GM19328 (cell line): Measurements from ENCODE around the gene NHERF2.
"Not testable (repeated sequence)": the region's sequence is repeated elsewhere in the genome, so short reads cannot be mapped to it uniquely, and the experiment has no call there.

Experiments
- ATAC-seq: cut with Tn5 transposase; IDR thresholded peaks from one replicate; pipeline ENCODE4 v1.9.1; 2021; ENCODE audit warnings: mild to moderate bottlenecking, moderate library complexity; ENCODE audit not compliant: unreplicated experiment

Gene NHERF2

DNA sequence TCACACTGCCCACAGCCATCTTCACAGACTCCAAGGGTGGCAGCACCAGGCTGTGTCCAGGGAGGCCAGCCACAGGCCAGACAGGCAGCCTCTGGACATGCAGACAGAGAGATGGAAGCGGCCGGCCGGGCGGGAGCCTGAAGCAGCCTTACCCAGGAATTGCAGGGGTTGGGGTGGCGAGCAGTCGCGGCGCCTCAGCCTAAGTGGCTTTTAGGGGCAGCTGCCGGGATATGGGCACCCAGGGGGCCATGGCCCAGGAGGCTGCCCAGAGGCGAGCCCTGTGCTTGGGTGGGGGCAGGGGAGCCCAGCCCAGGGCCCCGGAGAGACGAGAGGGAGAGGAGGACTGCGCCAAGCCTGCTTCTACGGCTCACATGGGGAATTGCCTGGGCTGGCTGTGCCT is 1.5 kb upstream of the NHERF2 start:
- no peak for ATAC-seq

DNA sequence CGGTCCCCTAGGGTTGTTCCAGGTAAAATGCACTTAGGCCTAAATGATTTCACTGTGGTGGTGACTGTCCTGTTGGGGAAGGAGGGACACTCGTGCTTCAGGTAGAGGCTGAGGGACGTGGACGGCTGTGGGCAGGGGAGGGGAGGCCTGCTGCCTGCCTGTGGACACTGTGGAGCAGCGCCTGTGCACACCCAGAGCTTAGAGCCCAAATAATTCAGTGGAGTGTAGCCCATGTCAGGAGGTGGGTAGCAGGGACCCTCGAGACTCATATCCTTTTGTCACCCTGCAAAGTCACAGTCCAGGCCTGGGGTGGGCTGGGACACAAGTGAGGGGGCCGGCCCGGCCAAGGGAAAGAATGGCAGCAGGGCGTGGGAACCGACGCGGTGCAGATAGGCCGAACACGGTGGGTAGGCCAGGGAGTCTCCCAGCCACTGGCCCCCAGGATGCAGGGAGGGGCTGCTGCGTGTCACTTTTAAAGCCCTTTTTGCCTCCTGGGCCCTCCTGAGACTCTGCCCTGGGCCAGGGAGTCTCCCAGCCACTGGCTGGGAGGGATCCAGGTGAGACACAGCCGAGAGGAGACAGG is 733 bp upstream of the NHERF2 start:
- ATAC-seq, result no peak

DNA sequence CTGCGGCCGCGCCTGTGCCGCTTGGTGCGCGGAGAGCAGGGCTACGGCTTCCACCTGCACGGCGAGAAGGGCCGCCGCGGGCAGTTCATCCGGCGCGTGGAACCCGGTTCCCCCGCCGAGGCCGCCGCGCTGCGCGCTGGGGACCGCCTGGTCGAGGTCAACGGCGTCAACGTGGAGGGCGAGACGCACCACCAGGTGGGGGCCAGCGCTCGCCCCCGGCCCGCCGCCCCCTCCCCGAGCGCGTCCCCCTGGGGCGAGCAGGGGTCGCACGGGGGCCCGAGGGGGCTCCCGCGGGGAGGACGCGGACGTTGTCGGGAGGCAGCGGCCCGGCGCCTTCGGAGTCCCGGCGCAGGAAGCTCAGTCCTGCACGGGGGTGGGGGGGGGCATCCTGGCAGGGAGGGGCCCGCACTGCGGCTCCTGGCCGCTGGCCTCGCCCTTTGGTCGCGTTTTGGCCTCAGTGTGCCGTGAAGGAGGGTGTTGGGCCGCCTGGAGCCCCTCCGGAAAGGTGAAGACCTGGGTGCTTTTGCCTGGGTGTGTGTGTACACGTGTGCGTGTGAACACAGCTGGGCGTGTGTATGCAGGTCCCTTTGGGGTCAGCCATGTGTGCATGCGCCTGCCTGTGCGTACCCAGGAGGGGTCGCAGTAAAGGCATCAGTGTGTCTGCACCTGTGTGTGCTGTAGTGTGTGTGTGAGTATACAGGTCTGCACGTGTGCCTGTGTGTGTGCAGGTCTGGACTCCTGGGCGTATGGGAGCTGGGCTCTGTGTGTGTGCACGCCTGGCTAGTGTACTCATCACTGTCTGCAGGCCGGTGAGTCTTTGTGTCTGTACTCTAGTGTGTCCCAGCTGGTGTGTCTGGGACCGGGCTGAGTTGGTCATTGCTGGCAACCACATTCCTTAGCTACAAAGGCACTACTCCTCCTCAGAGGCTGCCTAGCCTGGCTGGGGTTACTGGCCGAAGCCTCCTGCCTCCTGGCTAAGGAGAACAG is 615 bp downstream of the NHERF2 start:
- ATAC-seq, result no peak

DNA sequence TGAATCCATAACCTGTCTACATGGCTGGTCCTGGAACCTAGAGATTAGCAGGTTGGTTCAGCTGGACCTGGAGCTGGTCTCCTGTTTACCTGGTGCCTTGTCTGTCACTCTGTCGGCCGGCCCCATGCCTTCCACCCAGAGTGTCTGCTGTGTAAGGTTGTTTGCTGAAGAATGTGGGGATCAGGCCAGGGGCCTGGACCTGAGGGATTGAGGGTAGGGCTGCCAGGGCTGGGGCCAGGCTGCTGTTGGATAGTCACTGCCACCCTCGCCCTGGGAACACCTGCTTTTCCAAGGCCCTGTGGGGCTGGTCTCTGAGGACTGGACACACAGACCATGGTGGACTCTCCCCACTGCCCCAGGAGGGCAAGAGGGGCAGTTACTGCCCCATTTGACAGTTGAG is 1.4 kb downstream of the NHERF2 start:
- ATAC-seq, result no peak

DNA sequence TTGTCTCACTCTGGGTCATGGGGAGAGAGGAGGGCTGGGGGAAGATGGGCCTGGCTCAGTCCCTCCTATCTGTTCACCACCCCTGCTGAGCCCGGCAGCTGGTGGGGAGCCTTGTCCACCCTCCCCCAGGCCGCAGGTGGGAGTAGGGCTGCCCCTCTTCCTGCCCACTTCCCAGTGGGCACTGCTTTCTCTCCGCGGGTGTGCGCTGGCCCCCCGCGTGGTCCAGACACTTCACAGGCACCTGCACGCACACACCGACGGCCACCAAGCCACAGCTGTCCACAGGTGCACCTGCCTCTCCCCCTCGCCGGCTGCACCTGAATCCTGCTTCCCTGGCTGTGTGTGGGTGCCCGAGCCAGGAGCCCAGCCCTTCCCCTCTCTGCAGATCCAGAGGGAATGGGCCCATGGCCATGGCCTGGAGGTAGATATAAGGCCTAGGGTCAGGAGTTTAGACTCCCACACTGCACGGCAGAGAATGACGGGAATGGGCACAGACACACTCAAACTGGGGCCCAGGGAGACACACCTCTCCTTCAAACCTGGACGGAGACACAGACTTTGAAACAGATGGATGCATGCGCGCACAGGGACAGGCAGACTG is 2.0 kb downstream of the NHERF2 start:
- no peak for ATAC-seq

DNA sequence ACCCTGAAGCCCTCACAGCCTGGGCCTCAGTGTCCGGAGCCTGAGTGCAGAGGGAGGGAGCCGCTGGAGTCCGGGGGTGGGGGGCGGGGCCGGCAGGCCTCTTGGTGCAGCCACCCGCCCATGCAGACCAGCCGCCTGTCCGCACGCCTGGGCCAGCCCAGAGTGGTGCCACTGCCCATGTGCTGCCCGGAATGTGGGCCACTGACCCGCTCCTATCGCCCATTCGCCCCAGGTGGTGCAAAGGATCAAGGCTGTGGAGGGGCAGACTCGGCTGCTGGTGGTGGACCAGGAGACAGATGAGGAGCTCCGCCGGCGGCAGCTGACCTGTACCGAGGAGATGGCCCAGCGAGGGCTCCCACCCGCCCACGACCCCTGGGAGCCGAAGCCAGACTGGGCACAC is 2.6 kb downstream of the NHERF2 start:
- ATAC-seq, result no peak

DNA sequence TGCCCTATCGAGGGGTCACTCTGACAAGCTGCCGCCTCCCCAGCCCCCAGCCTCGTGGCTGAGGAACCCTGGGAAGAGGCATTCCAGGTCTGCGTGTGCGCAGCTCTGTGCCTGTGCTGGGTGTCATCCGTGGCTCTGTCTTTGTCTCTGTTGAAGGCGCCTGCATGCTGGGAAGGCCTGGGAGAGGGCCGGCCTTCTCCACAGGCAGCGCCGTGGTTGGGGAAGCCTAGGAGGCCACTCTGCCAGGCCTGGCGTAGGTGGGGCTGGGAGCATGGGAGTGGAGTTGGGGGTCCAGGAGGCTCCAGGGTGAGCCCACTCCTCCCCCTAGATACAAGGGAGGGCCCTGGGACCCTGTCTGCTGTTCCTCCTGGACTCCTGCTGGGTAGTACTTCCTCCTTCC is 3.3 kb downstream of the NHERF2 start:
- no peak for ATAC-seq

DNA sequence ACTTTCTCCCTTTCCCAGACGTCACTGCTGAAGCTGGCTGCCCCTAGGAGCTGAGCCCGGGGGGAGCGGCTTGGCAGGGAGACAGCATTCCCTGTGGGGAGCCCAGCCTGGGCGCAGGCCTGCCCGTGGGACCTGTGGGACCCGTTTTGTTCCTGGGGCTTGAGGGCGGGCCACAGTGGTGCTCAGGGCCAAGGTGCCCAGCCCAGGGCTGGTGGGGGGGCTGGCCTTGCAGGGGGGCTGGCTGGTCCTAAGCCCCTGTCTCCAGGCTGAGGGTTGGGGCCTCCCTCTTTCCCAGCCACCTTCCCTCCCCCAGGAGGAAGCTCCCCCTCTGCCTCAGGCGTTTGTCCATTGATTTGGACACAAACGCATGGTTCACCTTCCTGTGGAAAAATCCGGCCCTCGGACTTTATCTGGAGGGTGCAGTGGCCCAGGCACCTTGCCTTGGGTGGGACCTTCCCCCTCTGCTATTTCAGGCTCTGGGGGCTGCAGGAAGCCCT is 4.4 kb downstream of the NHERF2 start:
- ATAC-seq, result no peak

DNA sequence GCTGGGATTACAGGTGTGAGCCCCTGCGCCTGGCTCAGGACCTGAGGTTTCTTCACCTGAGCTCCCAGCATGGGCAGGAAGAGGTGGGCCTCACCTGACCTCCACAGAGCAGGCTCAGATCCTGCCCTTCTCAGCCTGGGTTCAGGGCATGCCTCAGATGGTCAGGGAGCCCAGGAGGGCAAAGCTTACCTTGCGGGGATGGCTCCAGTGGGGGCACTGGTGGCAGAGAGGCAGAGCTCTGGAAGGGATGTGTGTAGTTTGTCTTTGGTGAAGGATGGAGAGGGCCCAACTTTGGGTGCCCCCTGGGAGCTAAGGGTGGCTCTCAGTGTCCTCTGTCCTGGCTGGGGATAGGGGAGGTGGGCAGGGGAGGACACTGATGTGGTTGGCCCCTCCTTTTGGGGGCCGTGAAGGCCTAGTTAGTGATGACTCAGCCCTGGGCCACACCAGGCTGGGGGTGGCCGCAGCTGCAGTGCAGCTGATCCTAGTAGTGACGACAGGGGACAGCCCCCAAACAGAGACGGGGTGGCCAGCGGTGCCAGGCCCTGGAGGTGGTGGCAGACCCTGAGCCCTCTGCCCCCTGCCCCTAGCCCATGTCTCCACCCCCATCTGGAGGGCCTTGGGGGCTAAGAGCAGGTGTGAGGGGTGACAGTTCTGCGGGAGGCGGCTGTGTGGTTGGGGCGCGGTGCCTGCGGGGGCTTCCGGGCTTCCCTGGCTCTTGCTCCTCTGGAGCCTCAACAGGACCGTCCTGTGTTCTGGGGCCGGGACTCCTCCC is 5.8 kb downstream of the NHERF2 start:
- ATAC-seq, result no peak

DNA sequence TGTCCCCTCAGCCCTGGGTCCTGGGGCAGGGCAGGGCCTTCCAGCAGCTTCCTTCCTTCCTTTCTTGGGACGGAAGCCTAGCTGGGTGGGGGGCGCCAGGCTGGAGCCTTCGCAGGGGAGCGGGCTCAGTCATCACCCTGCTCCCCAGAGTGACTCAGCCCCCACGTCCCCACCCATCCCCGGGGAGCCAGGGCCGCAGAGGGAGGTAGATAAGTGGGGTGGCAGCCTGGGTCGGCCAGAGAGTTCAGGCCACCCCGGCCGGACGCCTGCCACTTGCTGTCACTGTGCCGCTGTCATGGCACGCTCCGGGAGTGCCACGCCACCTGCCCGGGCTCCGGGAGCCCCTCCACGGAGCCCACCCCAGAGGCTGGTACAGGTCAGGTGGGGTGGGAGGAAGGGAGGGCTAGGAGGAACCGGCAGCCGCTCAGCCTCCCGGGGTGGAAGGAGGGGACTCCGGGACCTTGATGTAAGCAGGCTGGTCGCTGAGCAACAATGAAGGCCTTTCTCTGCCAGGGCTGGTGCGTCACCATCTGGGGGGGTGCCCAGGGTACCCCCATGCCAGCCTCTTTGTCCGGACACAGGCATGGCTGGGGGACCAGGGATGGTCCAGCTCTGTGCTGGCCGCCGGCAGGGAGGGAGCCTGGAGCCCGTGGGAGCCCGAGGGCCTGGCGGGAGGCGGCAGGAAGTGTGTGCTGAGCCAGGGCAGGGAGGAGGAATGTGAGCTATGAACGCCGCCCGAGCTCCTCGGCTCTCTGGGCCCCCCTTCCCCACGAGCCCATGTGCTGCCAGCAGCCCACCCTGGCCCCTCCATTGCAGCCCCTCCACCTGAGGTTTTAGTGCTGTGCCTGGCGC is 6.6 kb downstream of the NHERF2 start:
- ATAC-seq, result no peak

DNA sequence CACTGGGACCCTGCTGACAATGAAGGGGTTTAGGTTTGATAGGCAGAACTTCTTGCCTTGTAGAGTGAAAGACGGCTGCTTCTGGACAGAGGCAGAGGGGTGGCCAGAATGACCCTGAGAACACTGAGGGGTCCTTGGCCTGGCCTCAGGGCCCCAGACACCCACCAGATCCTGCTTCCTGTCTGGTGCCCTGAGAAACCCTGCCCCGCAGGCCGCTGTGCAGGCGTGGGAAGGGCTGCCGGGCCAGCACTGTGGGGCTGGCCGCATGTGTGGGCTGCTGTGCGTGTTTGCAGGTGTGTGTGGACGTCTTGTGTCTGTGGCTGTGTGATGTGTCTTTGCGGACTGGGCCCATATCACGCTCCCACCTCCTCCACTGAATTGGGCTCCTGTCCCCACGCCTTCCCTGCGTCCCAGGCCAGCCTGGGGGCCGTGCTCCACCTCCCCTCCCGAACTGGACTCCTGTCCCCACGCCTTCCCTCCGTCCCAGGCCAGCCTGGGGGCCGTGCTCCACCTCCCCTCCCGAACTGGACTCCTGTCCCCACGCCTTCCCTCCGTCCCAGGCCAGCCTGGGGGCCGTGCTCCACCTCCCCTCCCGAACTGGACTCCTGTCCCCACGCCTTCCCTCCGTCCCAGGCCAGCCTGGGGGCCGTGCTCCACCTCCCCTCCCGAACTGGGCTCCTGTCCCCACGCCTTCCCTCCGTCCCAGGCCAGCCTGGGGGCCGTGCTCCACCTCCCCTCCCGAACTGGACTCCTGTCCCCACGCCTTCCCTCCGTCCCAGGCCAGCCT is 7.4 kb downstream of the NHERF2 start:
- not testable (repeated sequence) for ATAC-seq

DNA sequence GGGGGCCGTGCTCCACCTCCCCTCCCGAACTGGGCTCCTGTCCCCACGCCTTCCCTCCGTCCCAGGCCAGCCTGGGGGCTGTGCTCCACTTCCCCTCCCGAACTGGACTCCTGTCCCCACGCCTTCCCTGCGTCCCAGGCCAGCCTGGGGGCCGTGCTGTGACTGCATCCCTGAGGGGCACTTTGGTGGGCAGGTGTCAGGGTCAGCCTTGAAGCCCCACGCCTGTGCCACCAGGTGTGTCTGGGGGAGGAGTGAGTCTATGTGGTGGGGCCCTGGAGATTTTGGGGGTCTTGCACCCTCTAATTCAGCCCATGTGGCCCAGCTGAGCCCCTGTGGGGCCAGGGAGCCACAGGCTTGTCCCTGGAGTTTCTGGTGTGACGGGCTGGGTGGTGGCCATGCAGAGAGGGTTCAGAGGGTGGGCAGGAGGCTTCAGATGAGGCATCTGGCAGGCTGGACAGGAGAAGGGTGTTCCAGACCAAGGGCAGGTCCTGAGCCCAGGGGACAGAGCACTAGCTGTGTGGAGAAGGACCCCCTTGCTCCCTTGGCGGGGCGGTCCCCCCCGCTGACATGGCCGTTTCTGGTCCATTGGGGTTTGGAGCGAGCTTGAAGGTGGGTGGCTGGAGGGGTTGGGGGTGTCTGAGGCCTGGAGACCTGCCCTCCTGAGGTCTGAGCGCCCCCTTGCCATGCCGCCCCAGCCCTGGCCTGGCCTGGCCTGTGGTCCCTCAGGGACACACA is 8.2 kb downstream of the NHERF2 start:
- ATAC-seq, result no peak

DNA sequence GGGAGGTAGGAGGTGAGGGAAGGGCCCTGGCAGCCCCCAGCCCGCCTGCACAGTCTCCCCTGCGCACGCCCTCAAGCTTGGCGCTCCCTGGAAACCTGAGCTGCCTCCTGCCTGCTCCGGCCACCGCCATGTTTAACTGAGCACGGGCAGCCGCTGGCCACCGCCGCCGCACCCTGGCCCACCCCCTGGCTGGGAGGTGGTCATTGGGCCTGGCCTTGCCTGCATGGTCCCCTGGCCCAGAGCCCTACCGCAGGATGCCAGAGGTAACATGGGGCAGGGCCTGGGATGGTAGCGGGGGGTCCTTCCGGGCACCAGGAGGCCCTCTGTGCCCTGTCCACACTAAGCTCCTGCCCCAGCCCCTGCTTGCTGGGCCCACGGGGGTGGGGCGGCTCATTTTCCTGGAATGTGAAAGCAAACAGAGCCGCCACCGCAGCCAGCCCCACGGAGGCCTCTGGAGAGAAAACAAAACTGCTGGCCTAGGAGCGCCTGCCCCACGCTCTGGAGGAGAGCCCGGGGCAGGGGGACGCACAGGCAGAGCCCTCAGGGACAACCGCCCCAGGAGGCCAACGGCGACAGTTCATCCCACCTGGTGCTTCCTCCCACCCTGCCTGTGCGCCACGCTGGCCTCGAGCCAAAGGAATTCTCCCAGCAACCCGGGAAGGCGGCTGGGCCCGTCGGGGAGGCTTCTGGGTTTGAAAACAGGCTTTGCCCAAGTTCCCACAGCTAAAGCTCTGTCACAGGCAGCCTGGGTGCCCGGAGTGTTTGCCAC is 8.9 kb downstream of the NHERF2 start:
- no peak for ATAC-seq

DNA sequence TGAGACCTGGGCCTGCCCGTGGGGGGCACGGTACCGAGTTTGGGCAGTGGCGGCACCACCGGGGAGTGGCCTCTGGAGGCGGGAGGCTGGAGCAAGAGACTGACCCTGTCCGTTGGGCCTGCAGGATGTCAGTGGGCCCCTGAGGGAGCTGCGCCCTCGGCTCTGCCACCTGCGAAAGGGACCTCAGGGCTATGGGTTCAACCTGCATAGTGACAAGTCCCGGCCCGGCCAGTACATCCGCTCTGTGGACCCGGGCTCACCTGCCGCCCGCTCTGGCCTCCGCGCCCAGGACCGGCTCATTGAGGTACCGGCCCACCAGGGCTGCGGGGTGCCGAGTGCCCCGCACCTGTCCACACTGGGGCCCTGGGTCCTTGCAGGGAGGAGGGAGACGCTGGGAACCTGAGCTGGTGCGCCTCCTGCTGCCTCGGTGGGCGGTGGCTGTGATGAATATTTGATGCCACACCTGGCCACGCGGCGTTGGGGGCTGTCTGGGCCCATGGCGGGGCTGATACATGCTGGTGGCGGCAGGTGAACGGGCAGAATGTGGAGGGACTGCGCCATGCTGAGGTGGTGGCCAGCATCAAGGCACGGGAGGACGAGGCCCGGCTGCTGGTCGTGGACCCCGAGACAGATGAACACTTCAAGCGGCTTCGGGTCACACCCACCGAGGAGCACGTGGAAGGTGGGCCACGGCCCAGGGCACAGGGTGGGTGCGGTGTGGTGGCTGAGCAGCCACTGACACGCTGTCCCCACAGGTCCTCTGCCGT is 9.7 kb downstream of the NHERF2 start:
- no peak for ATAC-seq

DNA sequence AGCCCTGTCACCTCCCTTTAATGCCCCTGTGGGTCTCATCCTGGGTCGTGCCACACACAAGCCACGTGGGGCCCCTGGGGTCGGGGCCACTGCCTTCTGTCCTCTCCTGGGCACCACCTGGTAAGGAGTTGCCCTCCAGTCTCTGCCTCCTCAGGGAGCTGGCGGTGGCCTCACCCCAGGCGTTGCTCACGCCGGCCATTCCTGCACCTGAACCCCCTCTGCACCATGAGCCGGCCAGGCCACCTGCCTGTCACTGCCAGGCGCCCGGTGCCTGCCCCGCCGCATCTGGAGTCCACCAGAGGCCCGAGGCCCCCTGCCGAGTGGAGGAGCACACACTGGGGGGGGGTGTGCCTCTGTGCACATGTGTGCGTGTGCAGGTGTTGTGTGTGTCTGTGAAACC is 10.4 kb downstream of the NHERF2 start:
- no peak for ATAC-seq

DNA sequence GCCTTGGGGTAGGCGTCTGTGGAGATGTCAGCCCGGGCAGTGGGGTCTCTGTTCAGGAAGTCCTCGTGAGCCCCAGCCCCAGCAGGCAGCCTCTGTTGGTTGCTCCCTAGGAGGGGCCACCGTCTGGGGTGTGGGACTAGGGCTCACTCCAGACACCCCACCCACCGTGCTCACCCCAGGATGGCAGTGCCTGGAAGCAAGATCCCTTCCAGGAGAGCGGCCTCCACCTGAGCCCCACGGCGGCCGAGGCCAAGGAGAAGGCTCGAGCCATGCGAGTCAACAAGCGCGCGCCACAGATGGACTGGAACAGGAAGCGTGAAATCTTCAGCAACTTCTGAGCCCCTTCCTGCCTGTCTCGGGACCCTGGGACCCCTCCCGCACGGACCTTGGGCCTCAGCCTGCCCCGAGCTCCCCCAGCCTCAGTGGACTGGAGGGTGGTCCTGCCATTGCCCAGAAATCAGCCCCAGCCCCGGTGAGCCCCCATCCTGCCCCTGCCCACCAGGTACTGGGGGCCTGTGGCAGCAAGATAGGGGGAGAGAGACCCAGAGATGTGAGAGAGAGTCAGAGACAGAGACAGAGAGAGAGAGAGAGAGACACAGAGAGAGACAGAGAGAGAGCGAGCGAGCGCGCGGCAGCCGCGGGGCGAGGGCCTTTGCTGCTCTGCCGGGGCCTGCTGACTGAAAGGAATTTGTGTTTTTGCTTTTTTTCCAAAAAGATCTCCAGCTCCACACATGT is 11.1 kb downstream of the NHERF2 start:
- ATAC-seq, result no peak
